Caco-2 (cell line): ENCODE results near the gene GALNS. TPM values are rescaled to one million over a fixed set of nuclear protein-coding genes. Genes with fewer than 3 reads are reported as not detected.
"Not testable (repeated sequence)": the region's sequence is repeated elsewhere in the genome, so short reads cannot be mapped to it uniquely, and the experiment has no call there.

ENCODE experiments used
- BruUV-seq: library from RNA; stranded (reverse); fragments of 400-500 nt; replicated peaks from 2 replicates; lab custom pipeline; 2021; lab: Mats Ljungman, UMichigan
- CTCF ChIA-PET: fragments of 300-600 bp; sonication (Branson Sonifier 250); formaldehyde crosslinking; loops from one replicate; lab custom pipeline; 2022; ENCODE audit warnings: antibody characterized with exemption; lab: Charles Lee
- POLR2A ChIA-PET: fragments of 300-600 bp; sonication (Branson Sonifier 250); formaldehyde crosslinking; loops from one replicate; lab custom pipeline; 2022; ENCODE audit warnings: antibody characterized with exemption; lab: Charles Lee
- DNase-seq, 2 experiments: peaks; one replicate each; pipeline versions ENCODE4 v3.0.0 to v3.0.0-alpha.2; 2020 to 2022
- H3K27me3 ChIP-seq: replicated peaks from 2 replicates; pipeline ENCODE4 v1.6.0; 2011; ENCODE audit warnings: low read length; ENCODE audit not compliant: control insufficient read depth, insufficient read depth
- H3K36me3 ChIP-seq: 2 replicates; pipeline ENCODE4 v1.5.1; 2011; ENCODE audit warnings: low read length; ENCODE audit not compliant: control insufficient read depth, insufficient read depth
- H3K4me1 ChIP-seq: fragments of 250-450 bp; sonication (Bioruptor Pico); 2 replicates; pipeline ENCODE4 v1.5.1; 2020; ENCODE audit warnings: mild to moderate bottlenecking
- H3K4me3 ChIP-seq: 2 replicates; pipeline ENCODE4 v1.5.1; 2011; ENCODE audit warnings: low read depth, mild to moderate bottlenecking, control low read depth, low read length
- H3K9me3 ChIP-seq: fragments of 250-450 bp; sonication (Bioruptor Pico); 2 replicates; pipeline ENCODE4 v1.5.1; 2020; ENCODE audit warnings: mild to moderate bottlenecking, moderate library complexity
- H3K27ac Mint-ChIP-seq: one replicate; pipeline ENCODE4 v1.8.0; 2022; ENCODE audit warnings: mixed read lengths; ENCODE audit not compliant: unreplicated experiment
- H3K27me3 Mint-ChIP-seq: one replicate; pipeline ENCODE4 v1.8.0; 2022; ENCODE audit warnings: mixed read lengths; ENCODE audit not compliant: insufficient read depth, unreplicated experiment
- H3K36me3 Mint-ChIP-seq: one replicate; pipeline ENCODE4 v1.8.0; 2022; ENCODE audit warnings: mild to moderate bottlenecking, mixed read lengths; ENCODE audit not compliant: insufficient read depth, unreplicated experiment
- H3K4me1 Mint-ChIP-seq: one replicate; pipeline ENCODE4 v1.8.0; 2022; ENCODE audit warnings: low read depth, mixed read lengths; ENCODE audit not compliant: unreplicated experiment
- H3K4me3 Mint-ChIP-seq: one replicate; pipeline ENCODE4 v1.8.0; 2022; ENCODE audit warnings: mild to moderate bottlenecking, moderate library complexity, mixed read lengths; ENCODE audit not compliant: unreplicated experiment
- H3K9me3 Mint-ChIP-seq: one replicate; pipeline ENCODE4 v1.8.0; 2022; ENCODE audit warnings: mixed read lengths; ENCODE audit not compliant: unreplicated experiment
- intact Hi-C: fragments of 100-400 bp; cut with micrococcal nuclease; formaldehyde crosslinking; loops from one replicate; pipeline ENCODE4 v1.10.0; 2022; ENCODE audit not compliant: unreplicated experiment
- total RNA-seq: library from RNA; stranded (reverse); gene quantifications from 2 replicates; pipeline ENCODE4 v1.2.3, GENCODE V29; 2022
- TF ChIP-seq, protein P1 (sequence below), 2 experiments: fragments of 200-600 bp in 1 of 2; IDR thresholded peaks; 1 replicate in 1 of 2; 2 replicates in 1 of 2; pipeline versions ENCODE4 v1.5.1 to v1.8.0; 2011 to 2022; ENCODE audit warnings: antibody characterized with exemption in 1 of 2, control low read depth in 1 of 2, inconsistent platforms in 1 of 2, low read depth in 1 of 2, low read length in 1 of 2, mild to moderate bottlenecking in 1 of 2, moderate library complexity in 1 of 2; ENCODE audit not compliant: insufficient read depth in 1 of 2, severe bottlenecking in 1 of 2, unreplicated experiment in 1 of 2

The GALNS gene
- total RNA-seq, 1 experiment from 2014 or later: 57.8 TPM

DNA sequence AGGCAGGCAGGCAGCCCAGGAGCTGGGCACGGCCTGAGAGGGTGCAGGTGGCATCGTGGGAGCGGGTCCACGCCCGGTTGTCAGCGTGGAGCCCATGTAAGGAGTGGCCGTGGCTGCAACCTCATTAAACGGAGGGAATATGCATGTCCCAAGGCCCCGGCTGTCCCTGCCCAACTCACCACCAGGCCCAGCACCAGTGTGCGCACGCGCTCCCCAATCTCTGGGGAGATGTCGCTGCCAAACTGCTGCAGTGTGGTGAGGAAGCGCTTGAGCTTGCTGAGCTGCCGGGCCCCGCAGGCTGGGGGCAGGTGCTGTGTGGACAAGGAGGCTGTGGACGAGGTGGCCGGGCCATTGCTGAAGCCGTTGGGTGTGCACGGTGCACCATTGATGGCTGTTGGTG, 35.3 kb upstream of the GALNS start:
- peaks cover 2% of the 10 kb centered on the region for H3K27me3 Mint-ChIP-seq
- H3K4me3 Mint-ChIP-seq: no peak overlapping the region
- Histone ChIP-seq H3K9me3 (no peaks in the 10 kb centered on the region), H3K4me1 (no peaks in the 10 kb centered on the region), H3K27me3 (no peaks in the 10 kb centered on the region), H3K36me3 (no peaks in the 10 kb centered on the region), H3K4me3 (no peak overlapping the region)
- H3K27ac Mint-ChIP-seq: no peak overlapping the region
- BruUV-seq: no TSS peak
- POLR2A ChIA-PET: no interaction called here
- no peaks in the 10 kb centered on the region for H3K9me3 Mint-ChIP-seq
- intact Hi-C loops: no loop called here
- H3K4me1 Mint-ChIP-seq: no peaks in the 10 kb centered on the region
- TF ChIP-seq, protein P1, sequence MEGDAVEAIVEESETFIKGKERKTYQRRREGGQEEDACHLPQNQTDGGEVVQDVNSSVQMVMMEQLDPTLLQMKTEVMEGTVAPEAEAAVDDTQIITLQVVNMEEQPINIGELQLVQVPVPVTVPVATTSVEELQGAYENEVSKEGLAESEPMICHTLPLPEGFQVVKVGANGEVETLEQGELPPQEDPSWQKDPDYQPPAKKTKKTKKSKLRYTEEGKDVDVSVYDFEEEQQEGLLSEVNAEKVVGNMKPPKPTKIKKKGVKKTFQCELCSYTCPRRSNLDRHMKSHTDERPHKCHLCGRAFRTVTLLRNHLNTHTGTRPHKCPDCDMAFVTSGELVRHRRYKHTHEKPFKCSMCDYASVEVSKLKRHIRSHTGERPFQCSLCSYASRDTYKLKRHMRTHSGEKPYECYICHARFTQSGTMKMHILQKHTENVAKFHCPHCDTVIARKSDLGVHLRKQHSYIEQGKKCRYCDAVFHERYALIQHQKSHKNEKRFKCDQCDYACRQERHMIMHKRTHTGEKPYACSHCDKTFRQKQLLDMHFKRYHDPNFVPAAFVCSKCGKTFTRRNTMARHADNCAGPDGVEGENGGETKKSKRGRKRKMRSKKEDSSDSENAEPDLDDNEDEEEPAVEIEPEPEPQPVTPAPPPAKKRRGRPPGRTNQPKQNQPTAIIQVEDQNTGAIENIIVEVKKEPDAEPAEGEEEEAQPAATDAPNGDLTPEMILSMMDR (IDR thresholded peaks at IDR 0.05; ENCODE audit: insufficient read depth in 1 of 2, low read depth in 1 of 2, low read length in 1 of 2, severe bottlenecking in 1 of 2, unreplicated experiment in 1 of 2): no peak
- peaks cover 7% of the 10 kb centered on the region for H3K36me3 Mint-ChIP-seq
- DNase-seq: no peak
- CTCF ChIA-PET: no interaction called here

DNA sequence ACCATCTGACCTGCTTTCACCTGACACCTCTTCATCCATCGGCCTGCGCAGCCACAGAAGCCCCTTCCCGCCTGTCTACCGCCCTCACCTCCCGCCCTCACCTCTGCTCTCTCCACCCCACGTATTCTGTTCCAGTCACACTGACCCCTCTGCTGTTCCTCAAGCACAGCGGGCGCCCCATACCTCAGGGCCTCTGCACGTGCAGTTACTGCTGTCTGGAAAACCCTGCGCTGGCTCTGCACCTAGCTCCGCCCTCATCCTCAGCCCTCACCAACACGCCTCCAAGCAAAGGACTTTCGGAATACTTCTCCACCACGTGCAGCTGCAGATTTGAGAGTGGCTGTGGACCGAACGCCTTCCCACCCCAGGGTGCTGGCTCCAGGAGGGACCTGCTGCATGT, 34.3 kb upstream of the GALNS start:
- no TSS peak for BruUV-seq
- no peak overlapping the region for H3K27ac Mint-ChIP-seq
- intact Hi-C loops: no loop called here
- H3K27me3 ChIP-seq: no peaks in the 10 kb centered on the region
- no peaks in the 10 kb centered on the region for H3K9me3 Mint-ChIP-seq
- CTCF ChIA-PET: no interaction called here
- H3K4me1 Mint-ChIP-seq: no peaks in the 10 kb centered on the region
- DNase-seq: no peak
- no peaks in the 10 kb centered on the region for H3K9me3 ChIP-seq
- H3K27me3 Mint-ChIP-seq: peaks cover 2% of the 10 kb centered on the region
- POLR2A ChIA-PET: interaction anchor here (0.6 kb wide), 1 partner anchor 154 kb away, joined by 3 read pairs; no protein-coding TSS in a partner anchor
- TF ChIP-seq, protein P1 (IDR thresholded peaks at IDR 0.05; ENCODE audit: insufficient read depth in 1 of 2, low read depth in 1 of 2, low read length in 1 of 2, severe bottlenecking in 1 of 2, unreplicated experiment in 1 of 2): no peak
- peaks cover 7% of the 10 kb centered on the region for H3K36me3 Mint-ChIP-seq
- no peaks in the 10 kb centered on the region for H3K36me3 ChIP-seq
- H3K4me3 ChIP-seq: no peak overlapping the region
- no peak overlapping the region for H3K4me3 Mint-ChIP-seq
- no peaks in the 10 kb centered on the region for H3K4me1 ChIP-seq

DNA sequence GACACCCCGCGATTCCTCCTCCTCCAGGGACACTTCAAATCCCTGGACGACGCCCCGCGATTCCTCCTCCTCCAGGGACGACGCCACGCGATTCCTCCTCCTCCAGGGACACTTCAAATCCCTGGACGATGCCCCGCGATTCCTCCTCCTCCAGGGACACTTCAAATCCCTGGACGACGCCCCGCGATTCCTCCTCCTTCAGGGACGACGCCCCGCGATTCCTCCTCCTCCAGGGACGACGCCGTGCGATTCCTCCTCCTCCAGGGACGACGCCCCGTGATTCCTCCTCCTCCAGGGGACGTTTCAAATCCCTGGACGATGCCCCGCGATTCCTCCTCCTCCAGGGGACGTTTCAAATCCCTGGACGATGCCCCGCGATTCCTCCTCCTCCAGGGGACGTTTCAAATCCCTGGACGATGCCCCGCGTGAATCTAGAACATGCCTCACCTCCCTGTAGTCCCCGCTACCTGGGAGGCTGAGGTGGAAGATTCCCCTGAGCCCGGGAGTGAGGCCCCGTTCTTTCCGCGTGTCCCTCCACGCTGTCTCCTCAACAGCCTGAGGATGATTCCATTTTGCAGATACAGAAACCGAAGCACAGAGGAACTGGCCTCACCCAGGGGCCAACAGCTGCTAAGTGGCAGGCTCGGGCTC, 33.1 kb upstream of the GALNS start:
- POLR2A ChIA-PET, H3K27me3 Mint-ChIP-seq: not testable (repeated sequence)

More for the DNA sequence above, 33.1 kb upstream of the GALNS start:
- intact Hi-C loops, H3K4me3 ChIP-seq, H3K4me3 Mint-ChIP-seq, H3K4me1 ChIP-seq, BruUV-seq, CTCF ChIA-PET, H3K36me3 Mint-ChIP-seq, H3K27ac Mint-ChIP-seq, DNase-seq, H3K4me1 Mint-ChIP-seq, H3K9me3 ChIP-seq, H3K9me3 Mint-ChIP-seq, H3K36me3 ChIP-seq, H3K27me3 ChIP-seq: not testable (repeated sequence)
